PC-3 (cell line): ENCODE results near the gene DSEL. TPM values are rescaled to one million over a fixed set of nuclear protein-coding genes. Genes with fewer than 3 reads are reported as not detected.

ENCODE experiments used
- ATAC-seq: fragments of 200-7000 bp; cut with Tn5 transposase; 2 replicates; pipeline ENCODE4 v1.9.1; 2020; ENCODE audit warnings: mild to moderate bottlenecking, moderate library complexity
- BruUV-seq: library from RNA; stranded (reverse); fragments of 400-500 nt; replicated peaks from 2 replicates; lab custom pipeline; 2021; lab: Mats Ljungman, UMichigan
- CTCF ChIA-PET: fragments of 300-600 bp; sonication (Branson Sonifier 250); formaldehyde crosslinking; loops from one replicate; lab custom pipeline; 2022; ENCODE audit warnings: antibody characterized with exemption; lab: Charles Lee
- POLR2A ChIA-PET: fragments of 300-600 bp; sonication (Branson Sonifier 250); formaldehyde crosslinking; loops from one replicate; lab custom pipeline; 2022; ENCODE audit warnings: antibody characterized with exemption; ENCODE audit not compliant: unreplicated experiment; lab: Charles Lee
- DNase-seq: peaks from one replicate; pipeline ENCODE4 v3.0.0-alpha.2; 2015
- H2AFZ ChIP-seq: fragments of 300-600 bp; sonication (generic); 2 replicates; pipeline ENCODE4 v1.6.0; 2016; ENCODE audit warnings: antibody characterized with exemption, low read length
- H3F3A ChIP-seq: fragments of 300-600 bp; sonication (generic); one replicate; pipeline ENCODE4 v1.6.0; 2017; ENCODE audit warnings: antibody characterized with exemption, low read length, control low read depth, mild to moderate bottlenecking; ENCODE audit not compliant: unreplicated experiment
- H3K27ac ChIP-seq: fragments of 300-600 bp; sonication (generic); 2 replicates; pipeline ENCODE4 v1.5.1; 2016; ENCODE audit warnings: mild to moderate bottlenecking, low read length
- H3K27me3 ChIP-seq: fragments of 300-600 bp; sonication (generic); 2 replicates; pipeline ENCODE4 v1.6.1; 2016; ENCODE audit warnings: low read length, mixed read lengths
- H3K36me3 ChIP-seq: fragments of 300-600 bp; sonication (generic); 2 replicates; pipeline ENCODE4 v1.6.1; 2016; ENCODE audit warnings: low read depth, mixed run types, low read length, mixed read lengths
- H3K4me1 ChIP-seq: fragments of 300-600 bp; sonication (generic); 2 replicates; pipeline ENCODE4 v1.5.1; 2016; ENCODE audit warnings: low read length; ENCODE audit not compliant: insufficient read depth
- H3K4me2 ChIP-seq: fragments of 300-600 bp; sonication (generic); 2 replicates; pipeline ENCODE4 v1.6.0; 2016; ENCODE audit warnings: low read length
- H3K4me3 ChIP-seq: fragments of 300-600 bp; sonication (generic); 2 replicates; pipeline ENCODE4 v1.5.1; 2016; ENCODE audit warnings: mild to moderate bottlenecking, low read length, mixed read lengths
- H3K79me2 ChIP-seq: fragments of 300-600 bp; sonication (generic); 2 replicates; pipeline ENCODE4 v1.6.1; 2017; ENCODE audit warnings: low read length, mixed read lengths
- H3K9ac ChIP-seq: fragments of 300-600 bp; sonication (generic); 2 replicates; pipeline ENCODE4 v1.6.0; 2016; ENCODE audit warnings: mild to moderate bottlenecking, low read length
- H3K9me2 ChIP-seq: fragments of 300-600 bp; sonication (generic); replicated peaks from 2 replicates; pipeline ENCODE4 v1.6.1; 2016; ENCODE audit warnings: mixed run types, low read length, mixed read lengths
- H3K9me3 ChIP-seq: fragments of 300-600 bp; sonication (generic); 2 replicates; pipeline ENCODE4 v1.6.1; 2016; ENCODE audit warnings: low read length, mixed read lengths
- H4K20me1 ChIP-seq: fragments of 300-600 bp; sonication (generic); 2 replicates; pipeline ENCODE4 v1.6.1; 2016; ENCODE audit warnings: low read length, mixed read lengths
- CTCF ChIP-seq: fragments of 300-600 bp; sonication (generic); conservative IDR thresholded peaks from 2 replicates; pipeline ENCODE4 v1.5.1; 2017; ENCODE audit warnings: antibody characterized with exemption, low read depth, mild to moderate bottlenecking, low read length
- EZH2 ChIP-seq: fragments of 300-600 bp; sonication (generic); IDR thresholded peaks from one replicate; pipeline ENCODE4 v1.6.1; 2017; ENCODE audit warnings: antibody characterized with exemption, mild to moderate bottlenecking, low read length; ENCODE audit not compliant: unreplicated experiment
- EZH2phosphoT487 ChIP-seq: fragments of 300-600 bp; sonication (generic); IDR thresholded peaks from 2 replicates; pipeline ENCODE4 v1.6.1; 2018; ENCODE audit warnings: mild to moderate bottlenecking, antibody characterized with exemption, low read length, borderline replicate concordance
- intact Hi-C: fragments of 100-400 bp; cut with micrococcal nuclease; formaldehyde crosslinking; loops from 2 replicates; pipeline ENCODE4 v1.9.0; 2023
- total RNA-seq: library from RNA; depleted of rRNA; stranded (reverse); fragments of >200 nt; gene quantifications from 2 replicates; pipeline ENCODE4 v1.2.3, GENCODE V29; 2014

The DSEL gene
- total RNA-seq, 1 experiment from 2014 or later: 19.0 TPM

GRCh38 chr18:67468038-67468437 is 48.5 kb downstream of the DSEL start:
- Histone ChIP-seq H4K20me1 (no peaks in the 10 kb centered on the region), H2AFZ (no peak overlapping the region), H3F3A (no peaks in the 10 kb centered on the region), H3K4me2 (no peak overlapping the region), H3K4me3 (no peak overlapping the region), H3K79me2 (no peaks in the 10 kb centered on the region), H3K9me2 (no peaks in the 10 kb centered on the region), H3K9me3 (no peaks in the 10 kb centered on the region), H3K36me3 (no peaks in the 10 kb centered on the region), H3K4me1 (no peaks in the 10 kb centered on the region), H3K27me3 (no peaks in the 10 kb centered on the region), H3K9ac (no peak overlapping the region), H3K27ac (no peak overlapping the region)
- BruUV-seq: no TSS peak
- POLR2A ChIA-PET: no interaction called here
- CTCF ChIA-PET: no interaction called here
- ATAC-seq (no peak), DNase-seq (no peak)
- intact Hi-C loops: no loop called here
- no peak for TF ChIP-seq EZH2phosphoT487
- no peak for TF ChIP-seq CTCF
- no peak for TF ChIP-seq EZH2

DNA sequence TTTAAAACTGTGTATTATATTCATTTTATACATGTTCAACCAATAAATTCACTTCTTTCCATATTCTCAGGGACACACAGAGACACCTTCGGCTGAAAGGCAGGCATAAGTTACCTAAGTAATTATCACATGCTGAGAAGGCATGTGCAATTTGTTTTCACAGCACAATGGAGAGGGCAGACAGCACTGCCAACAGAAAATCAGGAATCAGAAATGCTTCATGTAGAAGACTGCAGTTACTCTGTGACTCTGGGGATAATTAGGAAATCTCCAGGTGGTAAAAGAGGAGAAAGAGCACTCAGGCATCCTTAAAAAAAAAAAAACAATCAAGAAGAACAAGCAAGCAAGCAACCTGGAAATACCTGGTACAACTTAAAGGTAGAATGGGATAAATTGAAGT is 49.3 kb downstream of the DSEL start:
- no peaks in the 10 kb centered on the region for H4K20me1 ChIP-seq
- no peaks in the 10 kb centered on the region for H3K9me2 ChIP-seq
- POLR2A ChIA-PET: no interaction called here
- CTCF ChIA-PET: no interaction called here
- ATAC-seq: no peak
- DNase-seq: no peak
- H2AFZ ChIP-seq: no peak overlapping the region
- no peaks in the 10 kb centered on the region for H3F3A ChIP-seq
- TF ChIP-seq CTCF (no peak), EZH2 (no peak), EZH2phosphoT487 (no peak)
- no peaks in the 10 kb centered on the region for H3K79me2 ChIP-seq
- intact Hi-C loops: no loop called here
- no peaks in the 10 kb centered on the region for H3K36me3 ChIP-seq
- H3K27me3 ChIP-seq: no peaks in the 10 kb centered on the region
- H3K9ac ChIP-seq: no peak overlapping the region
- H3K4me2 ChIP-seq: no peak overlapping the region
- H3K4me3 ChIP-seq: no peak overlapping the region
- BruUV-seq: no TSS peak
- no peaks in the 10 kb centered on the region for H3K4me1 ChIP-seq
- no peak overlapping the region for H3K27ac ChIP-seq
- H3K9me3 ChIP-seq: no peaks in the 10 kb centered on the region

DNA sequence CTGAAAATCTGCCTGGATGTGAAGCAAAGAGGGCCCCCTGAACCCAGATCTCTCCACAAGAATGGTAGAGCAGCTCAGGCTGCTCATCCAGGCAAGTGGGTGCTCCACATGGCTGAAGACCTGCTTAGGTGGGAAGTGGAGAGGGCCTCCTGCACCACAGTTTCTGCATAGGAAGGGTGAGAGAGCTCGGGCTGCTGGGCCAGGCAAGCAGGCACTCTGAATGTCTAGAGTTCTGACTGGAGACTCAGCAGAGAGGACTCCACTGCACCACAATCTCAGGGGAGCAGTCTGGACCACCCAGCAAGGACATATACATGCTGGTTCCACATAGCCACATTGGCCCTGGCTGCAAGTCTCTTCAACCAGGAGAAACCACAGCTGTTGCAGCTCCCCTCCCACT is 52.0 kb downstream of the DSEL start:
- H3K36me3 ChIP-seq: no peaks in the 10 kb centered on the region
- no peaks in the 10 kb centered on the region for H3K27me3 ChIP-seq
- CTCF ChIA-PET: interaction anchor here (1.2 kb wide), 1 partner anchor 52 kb away, joined by 5 read pairs; the partner anchor contains the start of gene DSEL
- H3K27ac ChIP-seq: no peak overlapping the region
- H3K4me2 ChIP-seq: no peak overlapping the region
- H3K79me2 ChIP-seq: no peaks in the 10 kb centered on the region
- DNase-seq (no peak), ATAC-seq (no peak)
- H3K4me1 ChIP-seq: no peaks in the 10 kb centered on the region
- no peaks in the 10 kb centered on the region for H3K9me2 ChIP-seq
- no peaks in the 10 kb centered on the region for H3F3A ChIP-seq
- H4K20me1 ChIP-seq: no peaks in the 10 kb centered on the region
- intact Hi-C loops: no loop called here
- no peak overlapping the region for H3K9ac ChIP-seq
- TF ChIP-seq CTCF (no peak), EZH2phosphoT487 (no peak), EZH2 (no peak)
- POLR2A ChIA-PET: no interaction called here
- H3K4me3 ChIP-seq: no peak overlapping the region
- no peaks in the 10 kb centered on the region for H3K9me3 ChIP-seq
- no TSS peak for BruUV-seq
- no peak overlapping the region for H2AFZ ChIP-seq
